Measurements from ENCODE around the gene GULP1. TPM values are rescaled to one million over a fixed set of nuclear protein-coding genes. Genes with fewer than 3 reads are reported as not detected.

GULP1 gene
- polyA plus RNA-seq, 1 donor (not counting 4 experiments of a cell fraction or from before 2014, with no cell fraction given) = 11.7 TPM

DNA sequence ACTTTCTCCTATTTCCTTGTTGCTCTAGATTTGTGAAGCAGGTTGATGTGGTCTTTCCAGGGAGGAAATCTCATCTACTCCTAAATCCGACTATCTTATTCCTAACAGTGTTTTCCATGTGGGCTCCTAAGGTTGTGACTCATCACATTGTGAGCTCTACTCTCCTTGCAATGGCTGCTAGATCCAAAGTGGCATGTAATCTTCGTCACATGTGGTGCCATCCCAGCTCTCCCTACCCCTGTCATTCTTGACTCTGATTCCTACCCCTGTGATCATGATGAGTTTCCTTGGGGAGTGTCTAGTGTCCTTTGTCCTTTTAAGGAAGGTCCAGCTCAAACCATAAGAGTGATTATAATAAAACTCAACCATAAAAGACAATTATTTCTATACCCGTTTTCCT is 47.3 kb upstream of the GULP1 start:
- Histone ChIP-seq H3K4me1 (ENCODE audit: control insufficient read depth, extremely low read depth, insufficient read depth, low read length) (no peaks in the 10 kb centered on the region), H3K36me3 (ENCODE audit: control insufficient read depth in 2 of 2, extremely low read depth in 1 of 2, insufficient read depth in 2 of 2, low read length in 2 of 2) (no peaks in the 10 kb centered on the region), H3K27ac (ENCODE audit: control insufficient read depth, insufficient read depth, low read length) (no peak overlapping the region), H3K4me3 (ENCODE audit: control insufficient read depth in 2 of 3, extremely low read depth in 1 of 3, insufficient read depth in 2 of 3, low read depth in 1 of 3, low read length in 3 of 3) (no peak overlapping the region), H4K20me1 (ENCODE audit: control insufficient read depth, extremely low read depth, insufficient read depth, low read length) (no peaks in the 10 kb centered on the region), H3K4me2 (ENCODE audit: control insufficient read depth, extremely low read depth, insufficient read depth, low read depth, low read length) (no peak overlapping the region), H2AFZ (ENCODE audit: control insufficient read depth, low read length) (no peak overlapping the region), H3K9me1 (ENCODE audit: control insufficient read depth, extremely low read depth, insufficient read depth, low read length) (no peaks in the 10 kb centered on the region), H3K27me3 (ENCODE audit: control insufficient read depth, extremely low read depth, insufficient read depth, low read length) (no peaks in the 10 kb centered on the region), H3K9me3 (ENCODE audit: control insufficient read depth, low read depth, low read length) (no peaks in the 10 kb centered on the region), H3K79me2 (ENCODE audit: control insufficient read depth, insufficient read depth, low read length) (no peaks in the 10 kb centered on the region), H3K9ac (ENCODE audit: control insufficient read depth, extremely low read depth, insufficient read depth, low read length) (no peak overlapping the region)
- no peak for DNase-seq (ENCODE audit: low read depth, low spot score)
- dilution Hi-C loops (cut with MboI; ENCODE audit: extremely low pct_ligation_motif_present, low sequenced_read_pairs) = no loop called here
- FAIRE-seq = peak; percentile 41
- TF ChIP-seq EZH2 (IDR thresholded peaks at IDR 0.05; ENCODE audit: low read length) = no peak
- no peak for TF ChIP-seq CTCF (optimal IDR thresholded peaks at IDR 0.05 in 1 of 3, IDR thresholded peaks at IDR 0.05 in 1 of 3, conservative IDR thresholded peaks at IDR 0.05 in 1 of 3; ENCODE audit: extremely low read depth in 1 of 3, insufficient read depth in 2 of 3, low read length in 3 of 3)

- Histone ChIP-seq H3K36me3 (ENCODE audit: control insufficient read depth in 2 of 2, extremely low read depth in 1 of 2, insufficient read depth in 2 of 2, low read length in 2 of 2) (no peaks in the 10 kb centered on the region), H3K4me1 (ENCODE audit: control insufficient read depth, extremely low read depth, insufficient read depth, low read length) (no peaks in the 10 kb centered on the region), H4K20me1 (ENCODE audit: control insufficient read depth, extremely low read depth, insufficient read depth, low read length) (no peaks in the 10 kb centered on the region), H3K9ac (ENCODE audit: control insufficient read depth, extremely low read depth, insufficient read depth, low read length) (no peak overlapping the region), H3K9me3 (ENCODE audit: control insufficient read depth, low read depth, low read length) (no peaks in the 10 kb centered on the region), H3K4me3 (ENCODE audit: control insufficient read depth in 2 of 3, extremely low read depth in 1 of 3, insufficient read depth in 2 of 3, low read depth in 1 of 3, low read length in 3 of 3) (no peak overlapping the region), H3K9me1 (ENCODE audit: control insufficient read depth, extremely low read depth, insufficient read depth, low read length) (no peaks in the 10 kb centered on the region), H3K79me2 (ENCODE audit: control insufficient read depth, insufficient read depth, low read length) (no peaks in the 10 kb centered on the region), H3K27me3 (ENCODE audit: control insufficient read depth, extremely low read depth, insufficient read depth, low read length) (no peaks in the 10 kb centered on the region), H2AFZ (ENCODE audit: control insufficient read depth, low read length) (no peak overlapping the region), H3K4me2 (ENCODE audit: control insufficient read depth, extremely low read depth, insufficient read depth, low read depth, low read length) (no peak overlapping the region), H3K27ac (ENCODE audit: control insufficient read depth, insufficient read depth, low read length) (no peak overlapping the region)
- no peak for FAIRE-seq
- DNase-seq (ENCODE audit: low read depth, low spot score) = no peak
- dilution Hi-C loops (cut with MboI; ENCODE audit: extremely low pct_ligation_motif_present, low sequenced_read_pairs) = no loop called here
- no peak for TF ChIP-seq CTCF (optimal IDR thresholded peaks at IDR 0.05 in 1 of 3, IDR thresholded peaks at IDR 0.05 in 1 of 3, conservative IDR thresholded peaks at IDR 0.05 in 1 of 3; ENCODE audit: extremely low read depth in 1 of 3, insufficient read depth in 2 of 3, low read length in 3 of 3)
- TF ChIP-seq EZH2 (IDR thresholded peaks at IDR 0.05; ENCODE audit: low read length) = no peak
These were observed 46.4 kb upstream of the GULP1 start for GRCh38 chr2:188245230-188245629.
